ENCODE data around the gene CKB.

The CKB gene

GRCh38 chr14:103485504-103485903 is 37.1 kb downstream of the CKB start:
- no peak for DNase-seq (ENCODE audit: low read depth)

GRCh38 chr14:103483600-103483999 is 39.0 kb downstream of the CKB start:
- DNase-seq (ENCODE audit: low read depth), result peak; percentile 44

GRCh38 chr14:103480595-103480994 is 42.0 kb downstream of the CKB start:
- no peak for DNase-seq (ENCODE audit: low read depth)

- no peak for DNase-seq (ENCODE audit: low read depth)
Observed at GRCh38 chr14:103476631-103477030, 46.0 kb downstream of the CKB start.

- no peak for DNase-seq (ENCODE audit: low read depth)
Observed at GRCh38 chr14:103476065-103476464, 46.6 kb downstream of the CKB start.

GRCh38 chr14:103474893-103475292 is 47.7 kb downstream of the CKB start:
- DNase-seq (ENCODE audit: low read depth), result no peak

- no peak for DNase-seq (ENCODE audit: low read depth)
Observed at GRCh38 chr14:103472939-103473338, 49.7 kb downstream of the CKB start.
